Nephron progenitor cell (in vitro differentiated cells): ENCODE data around the gene CLDN24.

Experiments used
- DNase-seq: peaks from one replicate; pipeline ENCODE4 v3.0.0; 2021
- H3K27ac Mint-ChIP-seq: 2 replicates; pipeline ENCODE4 v1.8.0; 2021; ENCODE audit warnings: mild to moderate bottlenecking, moderate library complexity, mixed read lengths
- H3K27me3 Mint-ChIP-seq: 2 replicates; pipeline ENCODE4 v1.8.0; 2021; ENCODE audit warnings: mild to moderate bottlenecking, low read depth, mixed read lengths; ENCODE audit not compliant: poor library complexity
- H3K36me3 Mint-ChIP-seq: 2 replicates; pipeline ENCODE4 v1.8.0; 2021; ENCODE audit warnings: low read depth, mixed read lengths
- H3K4me1 Mint-ChIP-seq: 2 replicates; pipeline ENCODE4 v1.8.0; 2021; ENCODE audit warnings: mixed read lengths
- H3K4me3 Mint-ChIP-seq: 2 replicates; pipeline ENCODE4 v1.8.0; 2021; ENCODE audit warnings: mild to moderate bottlenecking, moderate library complexity, mixed read lengths
- H3K9me3 Mint-ChIP-seq: 2 replicates; pipeline ENCODE4 v1.8.0; 2021; ENCODE audit warnings: mild to moderate bottlenecking, moderate library complexity, mixed read lengths
- TF ChIP-seq, protein P1 (sequence below): fragments of 200-600 bp; sonication (generic); IDR thresholded peaks from 2 replicates; pipeline ENCODE4 v1.5.0; 2021; ENCODE audit warnings: antibody characterized with exemption

CLDN24 gene

DNA sequence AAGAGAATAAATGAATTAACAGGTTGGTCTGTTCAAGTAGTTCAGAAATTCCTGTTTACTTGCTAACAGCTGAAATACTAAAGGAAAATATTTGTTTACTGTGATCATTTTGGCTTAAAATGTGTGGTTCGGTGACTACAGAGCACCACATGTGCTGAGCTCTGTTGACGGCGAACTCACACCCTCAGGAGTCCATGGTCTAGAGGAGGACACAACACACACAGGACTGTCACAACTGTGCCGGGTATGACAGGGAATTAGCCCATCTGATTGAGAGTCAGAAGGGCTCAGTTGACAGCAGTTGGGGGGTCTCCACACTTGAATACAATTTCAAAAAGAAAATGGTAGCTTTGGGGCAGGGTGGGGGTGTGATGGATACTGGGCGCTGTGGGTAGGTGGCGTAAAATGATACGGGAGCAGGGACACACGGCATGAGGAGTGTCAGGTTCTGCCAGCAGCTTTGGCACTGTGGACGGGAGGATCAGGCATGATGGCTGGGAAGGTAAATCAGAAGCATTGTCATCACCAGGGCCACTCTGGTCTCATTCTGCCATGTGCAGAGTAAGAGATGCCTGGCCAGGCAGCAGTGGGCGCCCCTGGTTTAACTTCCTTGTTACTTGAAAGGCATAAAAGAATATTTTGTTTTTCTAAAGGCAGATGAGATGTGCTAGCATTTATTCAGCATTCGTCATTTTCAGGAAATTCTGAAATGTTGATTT, 35.5 kb downstream of the CLDN24 start:
- peak overlapping the region; percentile 77 for H3K27ac Mint-ChIP-seq
- H3K36me3 Mint-ChIP-seq: peaks cover 74% of the 10 kb centered on the region
- no peak overlapping the region for H3K4me3 Mint-ChIP-seq
- H3K4me1 Mint-ChIP-seq: no peaks in the 10 kb centered on the region
- H3K9me3 Mint-ChIP-seq: no peaks in the 10 kb centered on the region
- TF ChIP-seq, protein P1, sequence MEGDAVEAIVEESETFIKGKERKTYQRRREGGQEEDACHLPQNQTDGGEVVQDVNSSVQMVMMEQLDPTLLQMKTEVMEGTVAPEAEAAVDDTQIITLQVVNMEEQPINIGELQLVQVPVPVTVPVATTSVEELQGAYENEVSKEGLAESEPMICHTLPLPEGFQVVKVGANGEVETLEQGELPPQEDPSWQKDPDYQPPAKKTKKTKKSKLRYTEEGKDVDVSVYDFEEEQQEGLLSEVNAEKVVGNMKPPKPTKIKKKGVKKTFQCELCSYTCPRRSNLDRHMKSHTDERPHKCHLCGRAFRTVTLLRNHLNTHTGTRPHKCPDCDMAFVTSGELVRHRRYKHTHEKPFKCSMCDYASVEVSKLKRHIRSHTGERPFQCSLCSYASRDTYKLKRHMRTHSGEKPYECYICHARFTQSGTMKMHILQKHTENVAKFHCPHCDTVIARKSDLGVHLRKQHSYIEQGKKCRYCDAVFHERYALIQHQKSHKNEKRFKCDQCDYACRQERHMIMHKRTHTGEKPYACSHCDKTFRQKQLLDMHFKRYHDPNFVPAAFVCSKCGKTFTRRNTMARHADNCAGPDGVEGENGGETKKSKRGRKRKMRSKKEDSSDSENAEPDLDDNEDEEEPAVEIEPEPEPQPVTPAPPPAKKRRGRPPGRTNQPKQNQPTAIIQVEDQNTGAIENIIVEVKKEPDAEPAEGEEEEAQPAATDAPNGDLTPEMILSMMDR: no peak
- peaks cover 6% of the 10 kb centered on the region for H3K27me3 Mint-ChIP-seq
- DNase-seq: no peak

DNA sequence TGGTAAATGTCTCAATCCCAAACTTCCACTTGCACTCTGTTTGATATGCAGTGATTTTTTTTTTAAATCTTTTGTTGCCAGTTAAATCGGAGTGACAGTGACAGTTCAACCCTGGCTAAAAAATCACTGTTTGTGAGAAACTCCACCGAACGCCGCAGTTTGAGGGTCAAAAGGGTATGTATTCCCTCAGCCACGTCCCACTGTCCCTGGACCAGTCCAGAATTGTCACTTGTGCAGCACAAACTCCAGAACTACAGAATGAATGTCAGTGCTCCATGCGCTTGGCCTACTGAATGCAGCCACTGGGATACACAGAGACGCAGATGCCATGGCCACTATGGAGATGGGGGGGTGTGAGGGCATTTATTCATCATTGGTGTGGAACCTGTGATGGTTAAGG, 36.3 kb downstream of the CLDN24 start:
- TF ChIP-seq, protein P1: no peak
- Mint-ChIP-seq H3K4me3 (no peak overlapping the region), H3K27ac (peak overlapping the region; percentile 77), H3K9me3 (no peaks in the 10 kb centered on the region), H3K27me3 (peaks cover 4% of the 10 kb centered on the region), H3K36me3 (peaks cover 67% of the 10 kb centered on the region), H3K4me1 (no peaks in the 10 kb centered on the region)
- DNase-seq: no peak

DNA sequence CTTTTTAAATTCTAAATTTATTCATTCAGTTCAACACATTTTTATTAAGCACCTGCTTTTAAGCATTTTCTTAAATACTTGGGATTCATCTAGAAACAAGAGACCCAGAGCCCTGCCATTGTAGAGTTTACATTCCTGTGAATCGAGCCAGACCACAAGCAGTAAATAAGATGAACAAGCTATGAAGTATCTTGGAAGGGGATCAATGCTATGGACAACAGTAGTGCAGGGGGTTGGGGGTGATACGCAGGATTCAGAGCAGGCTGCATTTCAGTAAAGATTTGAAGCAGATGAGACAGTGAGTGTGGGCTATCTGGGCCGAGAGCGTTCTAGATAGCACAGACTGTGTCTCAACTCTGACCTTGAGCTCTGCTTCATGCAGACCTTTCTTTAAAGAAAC, 37.3 kb downstream of the CLDN24 start:
- Mint-ChIP-seq H3K4me3 (no peak overlapping the region), H3K27me3 (peaks cover 3% of the 10 kb centered on the region), H3K36me3 (peaks cover 72% of the 10 kb centered on the region), H3K4me1 (no peaks in the 10 kb centered on the region), H3K9me3 (no peaks in the 10 kb centered on the region), H3K27ac (no peak overlapping the region)
- DNase-seq: no peak
- TF ChIP-seq, protein P1: no peak

DNA sequence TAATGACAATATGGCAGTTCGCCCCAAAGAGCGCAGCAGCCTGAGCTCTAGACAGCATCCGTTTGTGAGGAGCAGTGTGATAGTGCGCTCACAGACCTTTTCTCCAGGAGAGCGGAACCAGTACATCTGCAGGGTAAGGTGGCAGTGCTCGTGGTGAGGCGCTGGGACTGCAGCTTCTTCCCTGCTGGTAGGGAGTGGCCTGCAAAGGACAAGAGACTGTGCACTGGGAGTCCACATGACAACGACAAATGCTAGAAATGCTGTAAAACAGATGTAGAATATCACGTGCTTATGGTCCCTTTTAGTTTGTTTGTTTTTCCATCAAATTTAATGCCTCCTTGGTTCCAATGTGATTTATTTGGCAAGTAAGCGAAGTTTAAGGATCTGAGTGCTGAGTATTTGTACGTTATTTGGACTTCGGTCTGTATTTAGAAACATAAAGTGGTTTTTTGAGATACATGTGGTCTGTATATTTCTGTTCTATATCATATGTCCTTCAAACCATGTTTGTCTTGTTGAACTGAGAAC, 37.9 kb downstream of the CLDN24 start:
- Mint-ChIP-seq H3K4me3 (no peak overlapping the region), H3K27ac (peak overlapping the region; percentile 26), H3K36me3 (peaks cover 72% of the 10 kb centered on the region), H3K9me3 (no peaks in the 10 kb centered on the region), H3K27me3 (peaks cover 3% of the 10 kb centered on the region), H3K4me1 (no peaks in the 10 kb centered on the region)
- DNase-seq: no peak
- TF ChIP-seq, protein P1: no peak

DNA sequence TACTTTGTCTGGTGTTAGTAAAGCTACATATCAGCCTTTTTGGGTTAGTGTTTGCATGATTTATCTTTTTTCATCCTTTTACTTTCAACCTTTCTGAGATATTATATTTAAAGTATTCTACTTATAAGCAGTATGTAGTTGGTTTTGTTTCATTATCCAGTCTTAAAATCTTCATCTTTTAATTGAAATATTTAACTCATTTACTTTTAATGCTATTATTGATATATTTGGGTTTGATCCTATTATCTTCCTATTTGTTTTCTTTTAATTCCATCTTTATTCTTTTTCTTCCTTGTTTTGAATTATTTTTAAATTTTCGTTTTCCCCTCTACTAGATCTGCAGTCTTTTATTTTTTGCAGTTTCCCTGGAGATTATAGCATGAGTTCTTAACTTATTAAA, 46.1 kb downstream of the CLDN24 start:
- DNase-seq: no peak
- no peaks in the 10 kb centered on the region for H3K4me1 Mint-ChIP-seq
- H3K9me3 Mint-ChIP-seq: peaks cover 33% of the 10 kb centered on the region
- TF ChIP-seq, protein P1: no peak
- no peaks in the 10 kb centered on the region for H3K27me3 Mint-ChIP-seq
- H3K4me3 Mint-ChIP-seq: no peak overlapping the region
- H3K27ac Mint-ChIP-seq: no peak overlapping the region
- H3K36me3 Mint-ChIP-seq: peaks cover 79% of the 10 kb centered on the region

DNA sequence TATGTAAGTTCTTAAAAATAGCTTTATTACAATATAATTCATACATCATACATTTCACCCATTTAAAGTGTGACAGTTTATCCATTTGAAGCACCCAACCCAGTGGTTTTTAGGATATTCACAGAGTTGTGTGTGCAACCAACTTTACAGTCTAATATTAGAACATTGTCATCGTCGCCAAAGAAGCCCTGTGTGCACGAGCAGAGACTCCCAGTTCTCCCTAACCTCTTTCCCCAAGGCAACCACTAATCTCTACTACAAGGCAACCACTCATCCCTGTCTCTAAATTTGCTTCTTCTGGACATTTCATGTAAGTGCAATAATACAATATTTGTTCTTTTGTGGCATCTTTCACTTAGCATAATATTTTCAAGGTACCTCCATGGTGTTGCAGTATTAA, 49.8 kb downstream of the CLDN24 start:
- Mint-ChIP-seq H3K27me3 (no peaks in the 10 kb centered on the region), H3K9me3 (peaks cover 33% of the 10 kb centered on the region)

More for the DNA sequence above, 49.8 kb downstream of the CLDN24 start:
- H3K27ac Mint-ChIP-seq: no peak overlapping the region
- H3K36me3 Mint-ChIP-seq: peaks cover 89% of the 10 kb centered on the region
- TF ChIP-seq, protein P1: no peak
- DNase-seq: no peak
- H3K4me3 Mint-ChIP-seq: no peak overlapping the region
- H3K4me1 Mint-ChIP-seq: no peaks in the 10 kb centered on the region
